ENCODE measurements around the gene DUS3L.
"Not testable (repeated sequence)": the region's sequence is repeated elsewhere in the genome, so short reads cannot be mapped to it uniquely, and the experiment has no call there.

The DUS3L gene

DNA sequence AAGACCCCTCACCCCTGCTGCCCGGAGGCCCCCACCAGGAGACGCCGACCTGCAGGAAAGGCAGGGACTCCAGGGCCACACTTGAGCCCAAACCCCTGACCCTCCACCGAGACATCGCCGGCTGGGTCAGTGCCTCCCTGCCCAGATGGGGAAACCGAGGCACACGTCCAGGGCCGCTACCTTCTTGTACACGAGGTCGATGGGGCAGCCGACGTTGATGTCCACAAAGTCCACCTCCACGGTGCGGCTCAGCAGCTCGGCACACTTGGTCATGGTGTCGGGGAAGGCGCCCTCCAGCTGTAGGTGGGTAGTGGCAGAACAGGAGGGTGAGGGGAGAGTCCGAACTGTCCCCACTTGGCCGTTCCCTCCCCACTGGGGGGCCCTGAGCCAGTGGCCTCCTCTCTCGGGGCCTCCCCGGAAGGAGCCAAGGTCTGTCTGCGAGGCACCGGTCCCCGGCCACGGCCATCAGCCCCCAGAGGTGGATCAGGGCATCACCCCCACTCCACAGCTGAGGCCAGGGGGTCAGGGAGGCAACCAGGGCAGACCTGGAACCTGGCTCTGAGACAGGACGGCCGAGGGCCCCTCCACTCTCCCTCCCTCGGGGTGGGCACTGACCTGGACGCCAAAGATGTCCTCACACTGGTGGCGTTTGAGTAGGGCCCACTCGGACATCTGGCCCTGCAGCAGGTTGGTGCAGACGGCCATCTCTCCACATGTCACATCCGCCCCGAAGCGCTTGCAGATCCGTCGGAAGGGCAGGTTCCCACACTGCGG is 3.4 kb downstream of the DUS3L start:
- Histone ChIP-seq H3K27me3 (ENCODE audit: control insufficient read depth, insufficient read depth, low read length) (no peaks in the 10 kb centered on the region), H3K4me3 (ENCODE audit: low read length) (no peak overlapping the region), H3K9ac (ENCODE audit: low read length) (no peak overlapping the region), H3K9me3 (ENCODE audit: control insufficient read depth, low read length) (no peaks in the 10 kb centered on the region), H3K4me1 (ENCODE audit: control insufficient read depth, insufficient read depth, low read length) (peaks cover 7% of the 10 kb centered on the region), H3K36me3 (ENCODE audit: control insufficient read depth, insufficient read depth, low read length) (peaks cover 14% of the 10 kb centered on the region)

DNA sequence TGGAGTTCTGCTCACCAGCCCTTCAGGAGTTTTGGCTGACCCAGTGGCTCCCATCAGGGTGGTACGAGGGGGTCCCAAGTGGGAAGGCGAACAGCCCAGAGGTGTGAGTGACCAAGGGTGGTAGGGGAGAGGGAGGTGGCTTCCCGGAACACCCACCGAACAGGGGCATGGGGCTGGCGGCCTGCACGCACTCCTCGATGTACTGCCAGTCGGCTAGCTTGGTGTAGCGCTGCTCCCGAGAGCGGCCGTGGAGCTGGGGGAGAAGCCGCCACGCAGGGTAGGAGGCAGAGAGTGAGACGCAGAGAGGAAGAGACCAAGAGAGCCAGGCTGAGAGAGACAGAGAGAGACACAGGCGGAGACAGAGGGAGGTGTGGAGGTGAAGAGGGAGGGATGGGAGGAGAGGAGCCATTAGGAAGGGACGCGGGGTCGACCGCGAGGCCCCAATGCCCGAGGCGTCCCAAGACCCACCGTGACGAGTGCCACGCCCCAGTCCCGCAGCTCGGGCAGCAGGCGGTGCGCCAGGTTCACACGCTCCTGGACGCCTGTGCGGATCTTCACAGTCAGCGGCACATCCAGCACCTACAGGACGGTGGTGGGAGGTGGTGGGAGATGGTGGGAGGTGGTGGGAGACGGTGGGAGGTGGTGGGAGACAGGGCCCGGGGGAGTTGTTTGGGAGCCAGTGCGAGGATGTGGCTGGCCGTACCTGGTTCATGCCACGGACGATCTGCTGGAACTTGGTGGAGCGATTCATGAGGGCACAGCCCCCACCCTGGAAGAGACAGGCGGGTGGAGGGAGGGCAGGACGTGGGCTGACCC is 4.2 kb downstream of the DUS3L start:
- no peak overlapping the region for H3K4me3 ChIP-seq (ENCODE audit: low read length)
- H3K36me3 ChIP-seq (ENCODE audit: control insufficient read depth, insufficient read depth, low read length) = peaks cover 14% of the 10 kb centered on the region
- no peaks in the 10 kb centered on the region for H3K27me3 ChIP-seq (ENCODE audit: control insufficient read depth, insufficient read depth, low read length)
- no peak overlapping the region for H3K9ac ChIP-seq (ENCODE audit: low read length)
- peaks cover 7% of the 10 kb centered on the region for H3K4me1 ChIP-seq (ENCODE audit: control insufficient read depth, insufficient read depth, low read length)
- H3K9me3 ChIP-seq (ENCODE audit: control insufficient read depth, low read length) = no peaks in the 10 kb centered on the region

DNA sequence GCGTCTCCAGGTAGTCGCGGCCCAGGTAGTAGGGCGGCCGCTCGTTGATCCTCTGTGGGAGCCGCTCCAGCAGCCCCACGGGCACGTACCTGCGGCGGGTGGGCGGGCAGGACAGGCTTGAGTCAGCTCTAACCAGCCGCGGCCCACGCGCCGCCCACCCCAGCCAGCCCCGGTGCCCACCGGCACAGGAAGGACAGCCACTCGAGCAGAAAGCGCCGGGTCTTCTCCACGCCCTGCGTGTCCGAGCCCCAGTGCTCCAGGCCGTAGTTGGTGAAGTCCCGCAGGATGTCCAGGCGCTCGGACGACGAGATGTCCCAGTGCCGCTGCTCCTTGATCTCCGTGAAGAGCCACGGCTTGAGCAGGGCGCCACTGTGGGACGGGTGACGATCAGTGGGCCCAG is 5.5 kb downstream of the DUS3L start:
- peaks cover 7% of the 10 kb centered on the region for H3K4me1 ChIP-seq (ENCODE audit: control insufficient read depth, insufficient read depth, low read length)
- no peak overlapping the region for H3K9ac ChIP-seq (ENCODE audit: low read length)
- H3K9me3 ChIP-seq (ENCODE audit: control insufficient read depth, low read length) = no peaks in the 10 kb centered on the region
- no peak overlapping the region for H3K4me3 ChIP-seq (ENCODE audit: low read length)
- H3K36me3 ChIP-seq (ENCODE audit: control insufficient read depth, insufficient read depth, low read length) = peaks cover 14% of the 10 kb centered on the region
- no peaks in the 10 kb centered on the region for H3K27me3 ChIP-seq (ENCODE audit: control insufficient read depth, insufficient read depth, low read length)

DNA sequence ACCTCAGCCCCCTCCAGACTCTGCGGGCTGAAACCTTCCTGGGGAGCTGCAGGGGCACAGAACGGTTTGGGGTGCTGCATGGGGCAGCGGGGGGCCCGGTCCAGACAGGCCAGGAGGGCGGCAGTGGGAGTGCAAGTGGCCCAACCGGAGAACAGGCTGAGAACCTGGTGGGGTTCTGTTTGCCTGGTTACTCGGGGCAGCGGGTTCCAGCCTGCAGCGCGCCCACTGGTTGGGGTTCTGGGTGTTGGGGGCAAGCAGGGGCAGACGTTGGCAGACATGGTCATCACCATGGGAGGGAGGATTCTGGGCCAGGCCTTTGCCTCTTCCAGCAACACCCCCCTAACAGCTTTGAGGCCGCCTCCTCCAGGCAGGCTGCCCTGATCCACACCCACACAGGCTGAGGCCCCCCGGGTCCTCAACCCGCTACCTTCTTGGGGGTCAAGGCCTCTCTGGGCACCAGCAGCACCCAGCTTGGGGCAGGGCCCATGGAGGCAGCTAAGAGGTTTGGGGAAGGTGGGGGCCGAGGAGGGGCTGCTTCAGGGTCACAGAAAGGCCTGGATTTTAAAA is 6.3 kb downstream of the DUS3L start, which contains the start of gene PRR22:
TSS of gene PRR22 (minus strand) at position 166 of the 567 bp plus-strand sequence. CDS start at position 80, 86 bp downstream.
- H3K36me3 ChIP-seq (ENCODE audit: control insufficient read depth, insufficient read depth, low read length) = peaks cover 14% of the 10 kb centered on the region

GRCh38 chr19:5782945-5783919 is 7.7 kb downstream of the DUS3L start:
- Histone ChIP-seq H3K27me3 (ENCODE audit: control insufficient read depth, insufficient read depth, low read length) (no peaks in the 10 kb centered on the region), H3K9me3 (ENCODE audit: control insufficient read depth, low read length) (no peaks in the 10 kb centered on the region), H3K4me1 (ENCODE audit: control insufficient read depth, insufficient read depth, low read length) (no peaks in the 10 kb centered on the region), H3K9ac (ENCODE audit: low read length) (no peak overlapping the region), H3K4me3 (ENCODE audit: low read length) (no peak overlapping the region), H3K36me3 (ENCODE audit: control insufficient read depth, insufficient read depth, low read length) (peaks cover 14% of the 10 kb centered on the region)

More for the DNA sequence above, 6.3 kb downstream of the DUS3L start, which contains the start of gene PRR22:
- H3K4me1 ChIP-seq (ENCODE audit: control insufficient read depth, insufficient read depth, low read length) = no peaks in the 10 kb centered on the region
- H3K27me3 ChIP-seq (ENCODE audit: control insufficient read depth, insufficient read depth, low read length) = no peaks in the 10 kb centered on the region
- no peaks in the 10 kb centered on the region for H3K9me3 ChIP-seq (ENCODE audit: control insufficient read depth, low read length)
- no peak within 1 kb of the TSS for H3K9ac ChIP-seq (ENCODE audit: low read length)
- H3K4me3 ChIP-seq (ENCODE audit: low read length) = no peak within 1 kb of the TSS

GRCh38 chr19:5782322-5782721 is 8.6 kb downstream of the DUS3L start:
- Histone ChIP-seq H3K36me3 (ENCODE audit: control insufficient read depth, insufficient read depth, low read length) (peaks cover 14% of the 10 kb centered on the region), H3K4me3 (ENCODE audit: low read length) (no peak overlapping the region), H3K4me1 (ENCODE audit: control insufficient read depth, insufficient read depth, low read length) (no peaks in the 10 kb centered on the region), H3K9ac (ENCODE audit: low read length) (no peak overlapping the region), H3K9me3 (ENCODE audit: control insufficient read depth, low read length) (no peaks in the 10 kb centered on the region), H3K27me3 (ENCODE audit: control insufficient read depth, insufficient read depth, low read length) (no peaks in the 10 kb centered on the region)

- not testable (repeated sequence) for H3K4me3 ChIP-seq (ENCODE audit: low read length); H3K4me1 ChIP-seq (ENCODE audit: control insufficient read depth, insufficient read depth, low read length); H3K9me3 ChIP-seq (ENCODE audit: control insufficient read depth, low read length); H3K36me3 ChIP-seq (ENCODE audit: control insufficient read depth, insufficient read depth, low read length); H3K9ac ChIP-seq (ENCODE audit: low read length); H3K27me3 ChIP-seq (ENCODE audit: control insufficient read depth, insufficient read depth, low read length)
Measured at GRCh38 chr19:5780916-5781315, 10.0 kb downstream of the DUS3L start.

DNA sequence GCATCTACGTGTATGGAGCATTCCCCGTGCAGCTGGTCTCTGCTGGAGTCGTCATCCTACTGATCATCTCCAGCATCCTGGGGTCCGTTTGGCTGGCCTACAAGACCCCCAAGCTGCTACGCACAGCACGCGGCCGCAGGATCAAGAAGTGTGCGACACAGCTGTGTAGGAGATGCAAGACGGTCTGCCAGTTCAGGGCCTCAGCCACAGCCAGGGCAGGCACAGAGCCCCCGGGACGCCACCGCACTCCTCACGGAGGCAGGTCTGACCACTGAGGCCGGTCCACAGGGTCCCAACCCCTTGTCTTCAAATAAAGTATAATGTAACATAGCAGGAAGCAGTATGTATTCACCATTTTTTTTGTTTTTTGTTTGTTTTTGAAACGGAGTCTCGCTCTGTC is 12.6 kb downstream of the DUS3L start:
- Histone ChIP-seq H3K36me3 (ENCODE audit: control insufficient read depth, insufficient read depth, low read length) (no peaks in the 10 kb centered on the region), H3K4me1 (ENCODE audit: control insufficient read depth, insufficient read depth, low read length) (no peaks in the 10 kb centered on the region), H3K4me3 (ENCODE audit: low read length) (no peak overlapping the region), H3K9me3 (ENCODE audit: control insufficient read depth, low read length) (no peaks in the 10 kb centered on the region), H3K27me3 (ENCODE audit: control insufficient read depth, insufficient read depth, low read length) (no peaks in the 10 kb centered on the region), H3K9ac (ENCODE audit: low read length) (no peak overlapping the region)

DNA sequence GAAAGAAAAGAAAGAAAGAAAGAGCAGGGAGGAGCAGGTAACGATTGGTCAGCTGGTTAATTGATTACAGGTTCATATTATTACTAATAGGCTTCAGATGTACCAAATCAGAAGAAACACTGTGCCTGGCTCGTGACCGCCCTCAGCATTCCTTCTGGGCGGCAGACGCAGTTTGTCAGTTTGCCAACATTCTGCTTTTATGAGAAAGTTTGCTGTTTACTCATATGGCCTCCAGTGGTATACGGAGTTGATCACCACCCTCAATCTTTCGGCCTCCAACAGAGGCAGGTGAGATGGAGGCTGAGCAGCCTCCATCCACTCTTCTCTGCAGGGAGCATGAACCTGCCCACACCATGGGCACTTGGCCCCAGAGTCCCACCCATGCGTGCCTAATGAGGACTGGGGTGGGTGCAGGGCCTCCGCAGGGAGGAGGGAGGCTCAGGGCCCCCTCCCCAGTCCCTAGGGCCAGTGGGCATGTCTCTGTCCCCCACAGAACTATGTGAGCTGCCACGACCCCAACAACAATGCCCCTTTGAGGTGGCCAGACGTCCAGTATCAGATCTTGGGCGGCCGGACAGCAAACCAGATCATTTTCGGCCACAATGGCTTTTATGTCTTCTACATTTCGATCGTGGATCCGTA is 15.2 kb downstream of the DUS3L start:
- Histone ChIP-seq H3K4me3 (ENCODE audit: low read length) (no peak overlapping the region), H3K27me3 (ENCODE audit: control insufficient read depth, insufficient read depth, low read length) (no peaks in the 10 kb centered on the region), H3K4me1 (ENCODE audit: control insufficient read depth, insufficient read depth, low read length) (no peaks in the 10 kb centered on the region), H3K9ac (ENCODE audit: low read length) (no peak overlapping the region), H3K36me3 (ENCODE audit: control insufficient read depth, insufficient read depth, low read length) (no peaks in the 10 kb centered on the region), H3K9me3 (ENCODE audit: control insufficient read depth, low read length) (no peaks in the 10 kb centered on the region)

GRCh38 chr19:5774921-5775320 is 16.0 kb downstream of the DUS3L start:
- Histone ChIP-seq H3K9me3 (ENCODE audit: control insufficient read depth, low read length) (no peaks in the 10 kb centered on the region), H3K4me3 (ENCODE audit: low read length) (no peak overlapping the region), H3K9ac (ENCODE audit: low read length) (no peak overlapping the region), H3K36me3 (ENCODE audit: control insufficient read depth, insufficient read depth, low read length) (no peaks in the 10 kb centered on the region), H3K4me1 (ENCODE audit: control insufficient read depth, insufficient read depth, low read length) (no peaks in the 10 kb centered on the region), H3K27me3 (ENCODE audit: control insufficient read depth, insufficient read depth, low read length) (no peaks in the 10 kb centered on the region)

DNA sequence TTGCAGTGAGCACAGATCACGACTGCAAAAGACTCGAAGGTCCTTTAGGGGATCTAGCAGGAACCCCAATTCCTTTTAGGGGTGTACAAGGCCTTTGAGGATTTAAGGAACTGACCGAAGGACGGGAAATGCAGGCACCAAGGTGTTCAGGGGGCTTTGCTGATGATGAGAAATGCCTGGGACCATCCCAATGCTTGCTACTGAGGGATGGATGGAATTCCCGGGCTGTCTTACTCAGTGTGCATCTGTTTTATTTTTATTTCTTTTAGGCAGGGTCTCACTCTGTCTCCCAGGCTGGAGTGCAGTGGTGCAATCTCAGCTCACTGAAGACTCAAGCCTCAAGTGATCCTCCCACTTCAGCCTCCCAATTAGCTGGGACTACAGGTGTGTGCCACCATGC is 17.7 kb downstream of the DUS3L start:
- Histone ChIP-seq H3K36me3 (ENCODE audit: control insufficient read depth, insufficient read depth, low read length) (no peaks in the 10 kb centered on the region), H3K4me1 (ENCODE audit: control insufficient read depth, insufficient read depth, low read length) (no peaks in the 10 kb centered on the region), H3K4me3 (ENCODE audit: low read length) (no peak overlapping the region), H3K9me3 (ENCODE audit: control insufficient read depth, low read length) (no peaks in the 10 kb centered on the region), H3K9ac (ENCODE audit: low read length) (no peak overlapping the region), H3K27me3 (ENCODE audit: control insufficient read depth, insufficient read depth, low read length) (no peaks in the 10 kb centered on the region)
